ENCODE data around the gene ANTXR1. TPM values are rescaled to one million over a fixed set of nuclear protein-coding genes. Genes with fewer than 3 reads are reported as not detected.

Gene ANTXR1
- total and polyA plus RNA-seq, 2 of the 8 experiments (the other 6 are each of a cell fraction or from before 2014, with no cell fraction given) = 15.8 to 44.3 TPM

GRCh38 chr2:68974946-68975665, 37.9 kb upstream of the ANTXR1 start:
- Histone ChIP-seq H3K4me1 (replicated peaks in 1 of 4; ENCODE audit: control insufficient read depth in 3 of 4, insufficient read depth in 4 of 4, low read length in 3 of 4) (no peaks in the 10 kb centered on the region), H2AFZ (ENCODE audit: low read length) (no peak overlapping the region), H3K79me2 (ENCODE audit: control insufficient read depth in 1 of 2, insufficient read depth in 2 of 2, low read length in 2 of 2) (no peaks in the 10 kb centered on the region), H4K8ac (ENCODE audit: extremely low read depth, insufficient read depth, low read length) (no peak overlapping the region), H3K14ac (ENCODE audit: insufficient read length) (no peak overlapping the region), H3K9me3 (ENCODE audit: insufficient read depth in 2 of 2, low read depth in 1 of 2, low read length in 1 of 2) (no peaks in the 10 kb centered on the region), H3K4me2 (ENCODE audit: insufficient read depth in 1 of 2, low read depth in 2 of 2, low read length in 2 of 2) (no peak overlapping the region), H2BK120ac (replicated peaks; ENCODE audit: low read depth, low read length) (no peak overlapping the region), H4K5ac (ENCODE audit: insufficient read length, low read depth, low read length) (no peak overlapping the region), H2BK15ac (ENCODE audit: low read length) (no peak overlapping the region), H3K36me3 (ENCODE audit: control insufficient read depth in 2 of 4, insufficient read depth in 4 of 4, low read length in 3 of 4) (no peaks in the 10 kb centered on the region), H3K56ac (replicated peaks; ENCODE audit: insufficient read length, low read depth, low read length) (no peak overlapping the region), H3K23me2 (ENCODE audit: low read depth, low read length) (no peaks in the 10 kb centered on the region), H2BK12ac (ENCODE audit: low read depth, low read length) (no peak overlapping the region), H3K27ac (ENCODE audit: low read depth, low read length) (no peak overlapping the region), H3K27me3 (replicated peaks in 1 of 4; ENCODE audit: control insufficient read depth in 3 of 4, extremely low read depth in 1 of 4, insufficient read depth in 3 of 4, low read length in 3 of 4) (no peaks in the 10 kb centered on the region), H3K79me1 (ENCODE audit: low read depth, low read length) (no peaks in the 10 kb centered on the region), H3K9ac (replicated peaks in 1 of 4; ENCODE audit: extremely low read depth in 1 of 4, low read depth in 3 of 4, low read length in 3 of 4) (no peak overlapping the region), H3K23ac (ENCODE audit: insufficient read length) (no peak overlapping the region), H3K4me3 (ENCODE audit: extremely low read depth in 1 of 4, insufficient read depth in 2 of 4, low read depth in 3 of 4, low read length in 4 of 4) (no peak overlapping the region), H3K4ac (replicated peaks; ENCODE audit: insufficient read length, low read depth, low read length) (no peak overlapping the region), H4K91ac (replicated peaks; ENCODE audit: insufficient read length, low read length) (no peak overlapping the region), H4K20me1 (replicated peaks in 1 of 2; ENCODE audit: control insufficient read depth in 1 of 2, insufficient read depth in 2 of 2, low read length in 2 of 2) (no peaks in the 10 kb centered on the region), H2BK5ac (ENCODE audit: low read depth, low read length) (no peak overlapping the region), H2BK20ac (ENCODE audit: low read length) (no peak overlapping the region), H3K18ac (ENCODE audit: extremely low read depth, low read length) (no peak overlapping the region), H2AK5ac (ENCODE audit: low read depth, low read length) (no peak overlapping the region)
- DNase-seq (ENCODE audit: low read depth in 1 of 2, low spot score in 2 of 2) = no peak
- 87% methylated on average over 9 of the region's 9 CpGs; no CpG with 5 or more reads in 1 of the 2 experiments for WGBS, 2 experiments (ENCODE audit: extremely low coverage in 1 of 2, insufficient coverage in 1 of 2, insufficient read length in 1 of 2, insufficient replicate concordance in 2 of 2, low coverage in 1 of 2, low lambda C conversion rate in 2 of 2, missing lambda C conversion rate in 1 of 2)
- FAIRE-seq = no peak
- ChIA-PET POLR2A (ENCODE audit: partially characterized antibody) (no interaction called here), CTCF (ENCODE audit: partially characterized antibody) (interaction anchor here (0.9 to 1.5 kb wide), 3 partner anchors 8 to 49 kb away, joined by 3 to 4 read pairs (median 3); no protein-coding TSS in a partner anchor)
- no peak for TF ChIP-seq RNF2 (IDR thresholded peaks at IDR 0.05; ENCODE audit: borderline replicate concordance, low read depth, low read length, missing control alignments, poor library complexity, severe bottlenecking)
- TF ChIP-seq TAF7 (optimal IDR thresholded peaks at IDR 0.05; ENCODE audit: borderline replicate concordance, low read depth, low read length) = no peak
- no peak for TF ChIP-seq RBBP5 (IDR thresholded peaks at IDR 0.05; ENCODE audit: borderline replicate concordance, low read depth, low read length)
- TF ChIP-seq BACH1 (IDR thresholded peaks at IDR 0.05; ENCODE audit: low read length) = no peak
- no peak for TF ChIP-seq RXRA (IDR thresholded peaks at IDR 0.05; ENCODE audit: insufficient read depth, low read depth, low read length)
- TF ChIP-seq TEAD4 (IDR thresholded peaks at IDR 0.05; ENCODE audit: low read depth, low read length) = no peak
- no peak for TF ChIP-seq GTF2F1 (IDR thresholded peaks at IDR 0.05; ENCODE audit: borderline replicate concordance, low read depth, low read length)
- no peak for TF ChIP-seq JUND (IDR thresholded peaks at IDR 0.05; ENCODE audit: low read length)
- no peak for TF ChIP-seq CBX5 (IDR thresholded peaks at IDR 0.05; ENCODE audit: low read depth, low read length)
- no peak for TF ChIP-seq USF2 (IDR thresholded peaks at IDR 0.05; ENCODE audit: low read length)
- TF ChIP-seq EZH2 (IDR thresholded peaks at IDR 0.05; ENCODE audit: low read depth, low read length, severe bottlenecking) = no peak
- TF ChIP-seq SP4 (IDR thresholded peaks at IDR 0.05; ENCODE audit: low read length) = no peak

All from H1 (cell line).